GM18870 (cell line): ENCODE results near the gene ZNF77.
"Not testable (repeated sequence)": the region's sequence is repeated elsewhere in the genome, so short reads cannot be mapped to it uniquely, and the experiment has no call there.

ENCODE experiments used
- ATAC-seq: cut with Tn5 transposase; IDR thresholded peaks from one replicate; pipeline ENCODE4 v1.9.1; 2021; ENCODE audit warnings: moderate library complexity; ENCODE audit not compliant: unreplicated experiment

Gene ZNF77

GRCh38 chr19:2970201-2970835 is 25.5 kb upstream of the ZNF77 start:
- no peak for ATAC-seq

GRCh38 chr19:2969104-2969504 is 24.3 kb upstream of the ZNF77 start:
- ATAC-seq: no peak

- ATAC-seq: no peak
These were observed 23.2 kb upstream of the ZNF77 start for GRCh38 chr19:2967972-2968371.

GRCh38 chr19:2964874-2965273 is 20.1 kb upstream of the ZNF77 start:
- no peak for ATAC-seq

GRCh38 chr19:2963631-2964030 is 18.9 kb upstream of the ZNF77 start:
- not testable (repeated sequence) for ATAC-seq

- ATAC-seq: no peak
These were observed 18.4 kb upstream of the ZNF77 start for GRCh38 chr19:2963122-2963521.

GRCh38 chr19:2962018-2962670 is 17.4 kb upstream of the ZNF77 start:
- no peak for ATAC-seq

- ATAC-seq: no peak
These were observed 15.3 kb upstream of the ZNF77 start for GRCh38 chr19:2960120-2960519.

GRCh38 chr19:2957160-2957559 is 12.4 kb upstream of the ZNF77 start:
- no peak for ATAC-seq

- no peak for ATAC-seq
These were observed 8.2 kb upstream of the ZNF77 start for GRCh38 chr19:2952953-2953481.

- ATAC-seq: peak; percentile 93
These were observed 5.7 kb upstream of the ZNF77 start for GRCh38 chr19:2950286-2951124.

- no peak for ATAC-seq
These were observed 5.1 kb upstream of the ZNF77 start for GRCh38 chr19:2949939-2950285.

- ATAC-seq: no peak
These were observed 909 bp upstream of the ZNF77 start for GRCh38 chr19:2945575-2946184.

- ATAC-seq: no peak
These were observed 382 bp downstream of the ZNF77 start for GRCh38 chr19:2944403-2944774.

GRCh38 chr19:2942928-2943640 is 1.7 kb downstream of the ZNF77 start:
- ATAC-seq: no peak

GRCh38 chr19:2935863-2936262 is 8.9 kb downstream of the ZNF77 start:
- ATAC-seq: not testable (repeated sequence)

- ATAC-seq: no peak
These were observed 11.3 kb downstream of the ZNF77 start for GRCh38 chr19:2933490-2933910.

GRCh38 chr19:2927032-2927430 is 17.7 kb downstream of the ZNF77 start:
- no peak for ATAC-seq

- no peak for ATAC-seq
These were observed 18.3 kb downstream of the ZNF77 start for GRCh38 chr19:2926341-2927031.

- no peak for ATAC-seq
These were observed 21.3 kb downstream of the ZNF77 start for GRCh38 chr19:2923510-2923909.
